Stomach smooth muscle (tissue), 2 donors: ENCODE data around the gene ARCN1.

Experiments used
- H3K27ac ChIP-seq: one replicate; pipeline ENCODE4 v1.7.0; 2013; ENCODE audit warnings: mild to moderate bottlenecking, low read length, inconsistent platforms
- H3K27me3 ChIP-seq, 2 donors: one replicate each; pipeline ENCODE4 v1.7.0; 2013; ENCODE audit warnings: low read length in 2 of 2; ENCODE audit not compliant: insufficient read depth in 2 of 2, control insufficient read depth in 1 of 2
- H3K36me3 ChIP-seq, 2 donors: one replicate each; pipeline ENCODE4 v1.7.0; 2013; ENCODE audit warnings: low read length in 2 of 2; ENCODE audit not compliant: control insufficient read depth in 2 of 2, insufficient read depth in 2 of 2
- H3K4me1 ChIP-seq: one replicate; pipeline ENCODE4 v1.7.0; 2013; ENCODE audit warnings: low read length; ENCODE audit not compliant: control insufficient read depth, insufficient read depth
- H3K4me3 ChIP-seq, 2 donors: one replicate each; pipeline ENCODE4 v1.7.0; 2013; ENCODE audit warnings: low read length in 2 of 2
- H3K9ac ChIP-seq, 2 donors: one replicate each; pipeline ENCODE4 v1.7.0; 2013; ENCODE audit warnings: low read length in 2 of 2, mild to moderate bottlenecking in 1 of 2
- H3K9me3 ChIP-seq, 2 donors: one replicate each; pipeline ENCODE4 v1.7.0; 2013; ENCODE audit warnings: low read length in 2 of 2; ENCODE audit not compliant: control insufficient read depth in 2 of 2
- donor health status: healthy.
- donor health status: Pancreatic carcinoma.

ARCN1 gene

GRCh38 chr11:118638726-118639125, 66.5 kb downstream of the ARCN1 start:
- Histone ChIP-seq H3K27ac (no peak overlapping the region), H3K27me3 (no peaks in the 10 kb centered on the region), H3K4me1 (peaks cover 42% of the 10 kb centered on the region), H3K9ac (no peak overlapping the region), H3K36me3 (peaks cover 38 to 51% of the 10 kb centered on the region in 2 donors), H3K4me3 (no peak overlapping the region), H3K9me3 (no peaks in the 10 kb centered on the region)

GRCh38 chr11:118639899-118640298, 67.7 kb downstream of the ARCN1 start:
- H3K27ac ChIP-seq = no peak overlapping the region
- peaks cover 31% of the 10 kb centered on the region for H3K4me1 ChIP-seq
- H3K36me3 ChIP-seq = peaks cover 49 to 62% of the 10 kb centered on the region in 2 donors
- H3K9me3 ChIP-seq = no peaks in the 10 kb centered on the region
- H3K27me3 ChIP-seq = no peaks in the 10 kb centered on the region
- H3K9ac ChIP-seq = no peak overlapping the region
- H3K4me3 ChIP-seq = no peak overlapping the region

GRCh38 chr11:118640332-118641154, 68.3 kb downstream of the ARCN1 start:
- Histone ChIP-seq H3K9me3 (no peaks in the 10 kb centered on the region), H3K4me1 (peaks cover 25% of the 10 kb centered on the region), H3K36me3 (peaks cover 53 to 68% of the 10 kb centered on the region in 2 donors), H3K4me3 (no peak overlapping the region), H3K9ac (peak overlapping the region in 1 of 2 donors; percentile 49), H3K27me3 (no peaks in the 10 kb centered on the region), H3K27ac (no peak overlapping the region)

- Histone ChIP-seq H3K36me3 (peaks cover 50 to 70% of the 10 kb centered on the region in 2 donors), H3K9me3 (no peaks in the 10 kb centered on the region), H3K27ac (no peak overlapping the region), H3K4me3 (no peak overlapping the region), H3K9ac (peak overlapping the region in 1 of 2 donors; percentile 49), H3K27me3 (no peaks in the 10 kb centered on the region), H3K4me1 (peaks cover 16% of the 10 kb centered on the region)
Measured at GRCh38 chr11:118641397-118642019, 69.3 kb downstream of the ARCN1 start.

- H3K9ac ChIP-seq = peak overlapping the region in 1 of 2 donors; percentile 42
- peaks cover 54 to 70% of the 10 kb centered on the region in 2 donors for H3K36me3 ChIP-seq
- H3K27ac ChIP-seq = peak overlapping the region; percentile 18
- no peak overlapping the region for H3K4me3 ChIP-seq
- peaks cover 18% of the 10 kb centered on the region for H3K4me1 ChIP-seq
- no peaks in the 10 kb centered on the region for H3K27me3 ChIP-seq
- no peaks in the 10 kb centered on the region for H3K9me3 ChIP-seq
Measured at GRCh38 chr11:118643142-118643994, 71.2 kb downstream of the ARCN1 start.

GRCh38 chr11:118643995-118644345, 71.8 kb downstream of the ARCN1 start:
- Histone ChIP-seq H3K27ac (no peak overlapping the region), H3K27me3 (no peaks in the 10 kb centered on the region), H3K4me3 (no peak overlapping the region), H3K9ac (no peak overlapping the region), H3K36me3 (peaks cover 58 to 71% of the 10 kb centered on the region in 2 donors), H3K4me1 (peaks cover 18% of the 10 kb centered on the region), H3K9me3 (no peaks in the 10 kb centered on the region)

- no peak overlapping the region for H3K4me3 ChIP-seq
- no peaks in the 10 kb centered on the region for H3K27me3 ChIP-seq
- peaks cover 59 to 70% of the 10 kb centered on the region in 2 donors for H3K36me3 ChIP-seq
- H3K9ac ChIP-seq = no peak overlapping the region
- H3K4me1 ChIP-seq = peaks cover 18% of the 10 kb centered on the region
- H3K27ac ChIP-seq = no peak overlapping the region
- no peaks in the 10 kb centered on the region for H3K9me3 ChIP-seq
Measured at GRCh38 chr11:118644496-118644895, 72.3 kb downstream of the ARCN1 start.

- no peak overlapping the region for H3K27ac ChIP-seq
- H3K4me3 ChIP-seq = no peak overlapping the region
- H3K36me3 ChIP-seq = peaks cover 63 to 72% of the 10 kb centered on the region in 2 donors
- H3K9ac ChIP-seq = no peak overlapping the region
- H3K4me1 ChIP-seq = peaks cover 13% of the 10 kb centered on the region
- no peaks in the 10 kb centered on the region for H3K27me3 ChIP-seq
- no peaks in the 10 kb centered on the region for H3K9me3 ChIP-seq
Measured at GRCh38 chr11:118645066-118645715, 73.0 kb downstream of the ARCN1 start.

GRCh38 chr11:118646393-118646792, 74.2 kb downstream of the ARCN1 start:
- H3K4me3 ChIP-seq = no peak overlapping the region
- no peak overlapping the region for H3K9ac ChIP-seq
- no peak overlapping the region for H3K27ac ChIP-seq
- H3K36me3 ChIP-seq = peaks cover 71 to 73% of the 10 kb centered on the region in 2 donors
- H3K4me1 ChIP-seq = peaks cover 5% of the 10 kb centered on the region
- no peaks in the 10 kb centered on the region for H3K27me3 ChIP-seq
- H3K9me3 ChIP-seq = no peaks in the 10 kb centered on the region

- H3K36me3 ChIP-seq = peaks cover 63 to 73% of the 10 kb centered on the region in 2 donors
- peaks cover 2% of the 10 kb centered on the region for H3K4me1 ChIP-seq
- H3K27me3 ChIP-seq = no peaks in the 10 kb centered on the region
- no peak overlapping the region for H3K27ac ChIP-seq
- no peak overlapping the region for H3K4me3 ChIP-seq
- H3K9ac ChIP-seq = no peak overlapping the region
- H3K9me3 ChIP-seq = no peaks in the 10 kb centered on the region
Measured at GRCh38 chr11:118648291-118648690, 76.1 kb downstream of the ARCN1 start.
